ENCODE results near the gene FBF1. TPM values are rescaled to one million over a fixed set of nuclear protein-coding genes. Genes with fewer than 3 reads are reported as not detected.

The FBF1 gene
- total RNA-seq, 4 donors from 2014 or later = 11.0 to 16.5 (median 14.2) TPM

DNA sequence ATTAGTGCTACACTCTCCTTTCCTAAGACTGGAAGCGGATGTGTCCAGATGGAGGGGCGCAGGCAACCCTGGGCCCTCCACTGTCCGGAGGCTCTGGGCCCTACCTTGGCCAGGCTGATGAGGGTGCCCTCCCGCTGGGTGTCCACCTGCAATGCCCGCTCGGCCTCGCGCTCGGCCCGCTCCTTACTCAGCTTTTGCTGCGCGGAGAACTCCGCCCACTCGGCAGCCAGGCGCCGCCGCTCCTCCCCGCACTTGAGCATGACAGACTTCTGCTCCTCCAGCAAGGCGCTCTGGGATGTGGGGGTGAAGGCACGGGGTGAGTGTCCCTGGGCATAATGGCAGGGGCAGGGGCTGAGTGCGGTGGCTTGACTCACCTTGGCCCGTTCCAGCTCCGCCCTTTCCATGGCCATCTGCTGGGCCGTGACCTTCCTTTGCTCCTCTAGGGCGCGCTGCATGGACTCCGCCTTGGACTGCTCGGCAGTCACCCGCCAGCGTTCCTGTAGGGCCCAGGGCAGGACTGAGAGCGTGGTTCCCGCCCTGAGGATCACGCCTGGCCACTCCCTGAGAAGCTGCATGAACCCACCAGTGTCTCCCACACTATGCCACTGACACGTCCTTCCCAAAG, 26.1 kb downstream of the FBF1 start:
- DNase-seq = no peak
- Histone ChIP-seq H3K4me3 (no peak overlapping the region), H3K4me1 (peaks cover 0 to 4% of the 10 kb centered on the region in 2 donors), H3K27me3 (no peaks in the 10 kb centered on the region), H3K27ac (no peak overlapping the region), H3K36me3 (no peaks in the 10 kb centered on the region), H3K9me3 (no peaks in the 10 kb centered on the region)
- no peak for TF ChIP-seq POLR2A (IDR thresholded peaks at IDR 0.05)
- TF ChIP-seq CTCF (IDR thresholded peaks at IDR 0.05) = no peak
- intact Hi-C loops (cut with DNase I; ENCODE audit: low total_unique reads) = no loop called here

DNA sequence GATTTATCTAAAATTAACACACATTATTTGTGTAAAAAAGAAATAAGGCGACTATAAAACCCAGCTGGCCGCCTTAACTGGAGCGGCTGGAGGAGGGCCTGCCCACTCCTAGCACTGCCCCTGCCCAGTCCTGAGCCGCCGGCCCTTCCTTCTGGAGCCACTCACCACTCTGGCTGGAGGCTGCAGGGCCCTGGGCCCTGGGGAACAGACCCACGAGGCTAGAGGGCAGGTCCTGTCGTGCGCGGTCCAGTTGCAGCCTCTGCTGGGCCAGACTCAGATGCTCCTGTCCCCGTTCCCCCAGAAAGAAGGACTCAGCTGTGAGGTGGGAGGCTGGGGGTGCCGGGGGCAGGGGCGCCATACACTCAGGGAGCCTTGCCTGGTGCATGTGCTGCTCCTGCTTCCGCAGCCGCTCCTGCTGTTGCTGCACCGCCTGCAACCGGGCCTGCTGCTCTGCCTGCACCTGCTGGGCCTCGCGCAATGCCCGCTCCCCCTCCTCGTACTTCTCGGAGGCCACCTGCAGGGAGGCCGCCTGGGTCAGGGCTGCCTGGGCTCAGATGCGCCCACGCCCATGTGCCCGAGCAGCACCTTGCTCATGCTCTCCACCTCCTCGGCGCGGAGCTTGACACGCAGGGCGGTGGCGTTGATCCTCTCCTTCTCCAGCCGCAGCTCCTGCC, 27.2 kb downstream of the FBF1 start:
- DNase-seq = no peak
- no peak overlapping the region for H3K27ac ChIP-seq
- no peaks in the 10 kb centered on the region for H3K9me3 ChIP-seq
- intact Hi-C loops (cut with DNase I; ENCODE audit: low total_unique reads) = no loop called here
- no peak overlapping the region for H3K4me3 ChIP-seq
- no peaks in the 10 kb centered on the region for H3K36me3 ChIP-seq
- TF ChIP-seq POLR2A (IDR thresholded peaks at IDR 0.05) (no peak), CTCF (IDR thresholded peaks at IDR 0.05) (no peak)
- H3K4me1 ChIP-seq = peaks cover 0 to 4% of the 10 kb centered on the region in 2 donors
- no peaks in the 10 kb centered on the region for H3K27me3 ChIP-seq

GRCh38 chr17:75910699-75911098, 30.1 kb downstream of the FBF1 start:
- no peaks in the 10 kb centered on the region for H3K9me3 ChIP-seq
- H3K27ac ChIP-seq = peak overlapping the region; percentile 39 to 81
- H3K36me3 ChIP-seq = no peaks in the 10 kb centered on the region
- intact Hi-C loops (cut with DNase I; ENCODE audit: low total_unique reads) = no loop called here
- peaks cover 0 to 4% of the 10 kb centered on the region in 2 donors for H3K4me1 ChIP-seq
- no peak for DNase-seq
- TF ChIP-seq POLR2A (IDR thresholded peaks at IDR 0.05) (no peak), CTCF (IDR thresholded peaks at IDR 0.05) (no peak)
- H3K4me3 ChIP-seq = no peak overlapping the region
- no peaks in the 10 kb centered on the region for H3K27me3 ChIP-seq

- peaks cover 0 to 4% of the 10 kb centered on the region in 2 donors for H3K4me1 ChIP-seq
- DNase-seq = peak; percentile 80 to 87
- peak overlapping the region; percentile 39 to 81 for H3K27ac ChIP-seq
- intact Hi-C loops (cut with DNase I; ENCODE audit: low total_unique reads) = no loop called here
- TF ChIP-seq POLR2A (IDR thresholded peaks at IDR 0.05) = no peak
- no peak for TF ChIP-seq CTCF (IDR thresholded peaks at IDR 0.05)
- no peaks in the 10 kb centered on the region for H3K27me3 ChIP-seq
- no peaks in the 10 kb centered on the region for H3K9me3 ChIP-seq
- H3K4me3 ChIP-seq = no peak overlapping the region
- no peaks in the 10 kb centered on the region for H3K36me3 ChIP-seq
Observed at GRCh38 chr17:75909812-75910274, 31.0 kb downstream of the FBF1 start.
